Measurements from ENCODE around the gene OOSP1. TPM values are rescaled to one million over a fixed set of nuclear protein-coding genes. Genes with fewer than 3 reads are reported as not detected.

OOSP1 gene
- total and polyA plus RNA-seq, 8 donors: not detected

DNA sequence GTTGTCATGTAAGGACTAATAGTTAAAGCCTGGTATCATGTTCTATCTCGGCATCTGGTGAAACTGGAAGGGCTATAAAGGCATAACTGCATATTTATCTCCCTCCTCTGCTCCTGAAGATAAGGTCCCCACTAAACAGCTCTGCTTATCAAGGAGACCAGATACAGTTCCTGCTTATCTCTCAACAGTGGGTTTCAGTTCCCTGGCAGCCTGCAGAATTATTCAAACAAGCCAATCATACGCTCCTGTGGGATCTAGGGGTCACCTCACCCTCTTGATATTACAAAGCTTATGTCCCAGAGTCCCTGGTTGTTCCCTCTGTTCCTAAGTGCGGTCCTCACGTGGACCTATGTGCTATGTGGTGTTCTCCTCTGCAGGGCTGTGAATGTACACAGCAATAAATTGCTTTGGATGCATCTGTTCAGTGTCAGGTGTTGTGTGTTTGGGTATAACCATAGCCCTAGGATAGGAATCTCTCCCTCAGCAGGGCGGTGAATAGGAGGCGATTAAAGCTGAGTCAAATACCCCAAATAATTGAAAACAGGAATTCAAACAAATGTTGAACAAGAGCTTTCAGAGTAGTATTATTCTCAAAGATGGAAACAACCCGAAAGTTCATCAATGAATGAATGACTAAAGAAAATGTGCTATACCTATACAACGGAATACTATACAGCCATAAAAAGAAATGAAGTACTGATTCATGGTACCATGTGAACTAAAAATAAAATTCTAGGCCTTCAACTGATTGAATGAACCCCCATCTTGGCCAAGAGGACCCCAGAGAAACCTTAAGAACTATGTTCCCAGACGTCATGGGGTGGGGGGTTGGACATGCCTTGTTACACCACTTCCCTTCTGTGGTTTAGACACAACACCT, 22.5 kb downstream of the OOSP1 start:
- H3K9me3 ChIP-seq: no peaks in the 10 kb centered on the region
- no peaks in the 10 kb centered on the region for H3K36me3 ChIP-seq
- no peak overlapping the region for H3K4me3 ChIP-seq
- DNase-seq: peak; percentile 36 to 42
- H3K4me1 ChIP-seq: peaks cover 0 to 22% (median 6%) of the 10 kb centered on the region in 4 donors
- TF ChIP-seq EP300 (IDR thresholded peaks at IDR 0.05): no peak
- TF ChIP-seq POLR2A (IDR thresholded peaks at IDR 0.05): no peak
- TF ChIP-seq, protein P1, sequence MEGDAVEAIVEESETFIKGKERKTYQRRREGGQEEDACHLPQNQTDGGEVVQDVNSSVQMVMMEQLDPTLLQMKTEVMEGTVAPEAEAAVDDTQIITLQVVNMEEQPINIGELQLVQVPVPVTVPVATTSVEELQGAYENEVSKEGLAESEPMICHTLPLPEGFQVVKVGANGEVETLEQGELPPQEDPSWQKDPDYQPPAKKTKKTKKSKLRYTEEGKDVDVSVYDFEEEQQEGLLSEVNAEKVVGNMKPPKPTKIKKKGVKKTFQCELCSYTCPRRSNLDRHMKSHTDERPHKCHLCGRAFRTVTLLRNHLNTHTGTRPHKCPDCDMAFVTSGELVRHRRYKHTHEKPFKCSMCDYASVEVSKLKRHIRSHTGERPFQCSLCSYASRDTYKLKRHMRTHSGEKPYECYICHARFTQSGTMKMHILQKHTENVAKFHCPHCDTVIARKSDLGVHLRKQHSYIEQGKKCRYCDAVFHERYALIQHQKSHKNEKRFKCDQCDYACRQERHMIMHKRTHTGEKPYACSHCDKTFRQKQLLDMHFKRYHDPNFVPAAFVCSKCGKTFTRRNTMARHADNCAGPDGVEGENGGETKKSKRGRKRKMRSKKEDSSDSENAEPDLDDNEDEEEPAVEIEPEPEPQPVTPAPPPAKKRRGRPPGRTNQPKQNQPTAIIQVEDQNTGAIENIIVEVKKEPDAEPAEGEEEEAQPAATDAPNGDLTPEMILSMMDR (IDR thresholded peaks at IDR 0.05): no peak
- peak in 1 of 3 donors; percentile 62 for TF ChIP-seq POLR2AphosphoS5 (IDR thresholded peaks at IDR 0.05)
- intact Hi-C loops (cut with DNase I; ENCODE audit: low total_unique reads): no loop called here
- no peaks in the 10 kb centered on the region for H3K27me3 ChIP-seq
- peak overlapping the region in 3 of 5 donors; percentile 46 to 66 (median 58) for H3K27ac ChIP-seq
- 52 to 61% (median 56%) methylated on average over 9 of the region's 9 CpGs for WGBS, 5 donors

DNA sequence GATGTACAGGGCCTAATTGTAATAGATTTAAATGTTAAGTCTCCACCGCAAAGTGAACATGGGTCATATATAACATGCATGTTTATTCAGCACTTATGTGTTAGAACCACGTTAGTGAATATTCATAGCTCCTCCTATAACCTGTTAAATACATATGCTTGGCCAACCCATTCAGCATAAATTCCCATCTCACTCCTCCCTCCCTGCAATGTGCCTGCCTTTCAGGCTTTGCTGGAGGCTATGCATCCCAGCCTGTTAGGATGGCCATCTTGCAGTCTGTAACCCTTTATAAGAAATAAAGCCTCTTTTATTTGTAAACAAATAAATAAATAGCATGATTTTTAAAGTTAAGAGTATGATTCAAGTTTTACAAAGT, 23.9 kb downstream of the OOSP1 start:
- H3K36me3 ChIP-seq: no peaks in the 10 kb centered on the region
- peak in 1 of 2 donors; percentile 3 for DNase-seq
- no peaks in the 10 kb centered on the region for H3K9me3 ChIP-seq
- TF ChIP-seq POLR2A (IDR thresholded peaks at IDR 0.05) (no peak), POLR2AphosphoS5 (IDR thresholded peaks at IDR 0.05) (no peak), EP300 (IDR thresholded peaks at IDR 0.05) (no peak)
- TF ChIP-seq, protein P1 (IDR thresholded peaks at IDR 0.05): no peak
- H3K4me3 ChIP-seq: no peak overlapping the region
- intact Hi-C loops (cut with DNase I; ENCODE audit: low total_unique reads): no loop called here
- no peaks in the 10 kb centered on the region for H3K27me3 ChIP-seq
- peaks cover 0 to 22% (median 9%) of the 10 kb centered on the region in 4 donors for H3K4me1 ChIP-seq
- 27 to 55% (median 43%) methylated on average over 2 of the region's 2 CpGs for WGBS, 5 donors
- H3K27ac ChIP-seq: peak overlapping the region in 4 of 5 donors; percentile 26 to 46 (median 40)

DNA sequence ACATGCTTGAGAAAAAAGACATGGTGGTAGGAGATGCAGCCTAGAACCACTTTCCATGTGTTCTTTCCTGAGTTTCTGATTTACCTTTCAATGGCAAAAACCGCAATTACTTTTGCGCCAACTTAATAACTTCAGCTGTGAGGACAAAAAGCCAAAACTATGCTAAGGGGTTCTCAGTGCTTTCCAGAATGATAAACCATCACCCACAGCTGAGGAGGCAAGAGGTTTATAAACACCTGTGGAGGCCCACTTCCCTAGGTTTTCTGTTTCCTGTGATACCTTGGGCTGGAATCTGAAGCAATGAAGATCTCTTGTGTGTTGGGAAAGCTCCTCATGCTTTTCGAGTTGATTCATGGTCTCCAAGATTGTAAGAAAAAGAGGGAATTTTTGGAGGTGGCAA, 25.5 kb downstream of the OOSP1 start, which contains the start of gene OOSP4A:
TSS of gene OOSP4A (plus strand) at position 301 of the 400 bp plus-strand sequence. CDS start at position 301, 0 bp downstream.
- Histone ChIP-seq H3K9me3 (no peaks in the 10 kb centered on the region), H3K4me3 (no peak within 1 kb of the TSS), H3K36me3 (no peaks in the 10 kb centered on the region), H3K4me1 (peaks cover 0 to 22% (median 9%) of the 10 kb centered on the region in 4 donors), H3K27me3 (no peaks in the 10 kb centered on the region), H3K27ac (no peak within 1 kb of the TSS)
- 81 to 93% (median 86%) methylated on average over 3 of the region's 3 CpGs for WGBS, 5 donors
- intact Hi-C loops (cut with DNase I; ENCODE audit: low total_unique reads): no loop called here
- no peak for DNase-seq
- no peak for TF ChIP-seq POLR2A (IDR thresholded peaks at IDR 0.05)
- TF ChIP-seq EP300 (IDR thresholded peaks at IDR 0.05): no peak
- no peak for TF ChIP-seq POLR2AphosphoS5 (IDR thresholded peaks at IDR 0.05)
- TF ChIP-seq, protein P1 (IDR thresholded peaks at IDR 0.05): no peak

DNA sequence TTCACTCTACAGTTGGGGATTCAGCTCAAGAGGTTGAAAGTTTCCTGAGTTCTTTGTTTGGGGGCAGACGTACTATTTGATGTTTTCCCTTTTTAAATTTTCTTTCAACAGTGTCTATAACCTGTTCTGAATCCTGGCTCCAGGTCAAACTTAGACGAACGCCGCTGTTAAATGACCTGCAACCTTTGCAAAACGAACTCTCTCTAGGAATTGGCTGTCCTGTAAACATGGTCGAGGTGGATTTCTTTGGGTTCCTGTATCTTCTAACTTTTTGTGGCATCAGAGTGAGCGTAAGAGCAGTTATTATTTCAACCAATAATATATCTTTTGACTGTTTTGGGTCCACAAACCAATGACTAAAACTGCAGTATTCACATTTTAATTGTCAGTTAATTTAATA, 27.2 kb downstream of the OOSP1 start:
- DNase-seq: no peak
- 61 to 72% (median 67%) methylated on average over 7 of the region's 7 CpGs for WGBS, 5 donors
- Histone ChIP-seq H3K9me3 (no peaks in the 10 kb centered on the region), H3K36me3 (no peaks in the 10 kb centered on the region), H3K27ac (no peak overlapping the region), H3K4me1 (peaks cover 0 to 22% (median 7%) of the 10 kb centered on the region in 4 donors), H3K27me3 (no peaks in the 10 kb centered on the region), H3K4me3 (no peak overlapping the region)
- intact Hi-C loops (cut with DNase I; ENCODE audit: low total_unique reads): no loop called here
- no peak for TF ChIP-seq POLR2A (IDR thresholded peaks at IDR 0.05)
- no peak for TF ChIP-seq EP300 (IDR thresholded peaks at IDR 0.05)
- no peak for TF ChIP-seq POLR2AphosphoS5 (IDR thresholded peaks at IDR 0.05)
- TF ChIP-seq, protein P1 (IDR thresholded peaks at IDR 0.05): no peak
